HEK293T (cell line): ENCODE measurements around the gene PHACTR3.

Experiments
- ARNT ChIP-seq: fragments of 450-650 bp; IDR thresholded peaks from 2 replicates; pipeline ENCODE4 v1.6.1; 2017; ENCODE audit warnings: mild to moderate bottlenecking
- ELF4 ChIP-seq: fragments of 450-650 bp; IDR thresholded peaks from 2 replicates; pipeline ENCODE4 v1.6.1; 2017; ENCODE audit warnings: antibody characterized with exemption
- FOXK2 ChIP-seq: fragments of 450-650 bp; IDR thresholded peaks from 2 replicates; pipeline ENCODE4 v1.6.1; 2016; ENCODE audit warnings: mild to moderate bottlenecking
- FOXM1 ChIP-seq: fragments of 450-650 bp; IDR thresholded peaks from 2 replicates; pipeline ENCODE4 v1.6.1; 2017; ENCODE audit warnings: mild to moderate bottlenecking, borderline replicate concordance
- HDGF ChIP-seq: fragments of 450-650 bp; IDR thresholded peaks from 2 replicates; pipeline ENCODE4 v1.6.1; 2017; ENCODE audit warnings: antibody characterized with exemption, borderline replicate concordance
- NFRKB ChIP-seq: fragments of 450-650 bp; IDR thresholded peaks from 2 replicates; pipeline ENCODE4 v1.6.1; 2016; ENCODE audit warnings: mild to moderate bottlenecking, moderate library complexity
- SP1 ChIP-seq: fragments of 450-650 bp; IDR thresholded peaks from 2 replicates; pipeline ENCODE4 v1.6.1; 2017
- SUZ12 ChIP-seq: fragments of 450-650 bp; IDR thresholded peaks from 2 replicates; pipeline ENCODE4 v1.6.1; 2016; ENCODE audit warnings: mild to moderate bottlenecking
- TARDBP ChIP-seq: fragments of 450-650 bp; IDR thresholded peaks from 2 replicates; pipeline ENCODE4 v1.6.1; 2016

GRCh38 chr20:59683181-59683580, 78.8 kb downstream of the PHACTR3 start:
- TF ChIP-seq NFRKB (no peak), SP1 (no peak), TARDBP (no peak), ARNT (no peak), ELF4 (no peak), HDGF (no peak), FOXM1 (no peak), SUZ12 (no peak), FOXK2 (no peak)
